GM23248 (cell line): ENCODE data around the gene C1QL2. TPM values are rescaled to one million over a fixed set of nuclear protein-coding genes. Genes with fewer than 3 reads are reported as not detected.

Experiments
- DNase-seq: peaks from one replicate; pipeline ENCODE4 v3.0.0-alpha.2; 2015
- H2AFZ ChIP-seq: fragments of 200-600 bp; sonication (generic); 2 replicates; pipeline ENCODE4 v1.6.1; 2016; ENCODE audit warnings: antibody characterized with exemption
- H3F3A ChIP-seq: fragments of 200-600 bp; sonication (generic); 2 replicates; pipeline ENCODE4 v1.6.1; 2016; ENCODE audit warnings: mild to moderate bottlenecking, antibody characterized with exemption, mixed run types; ENCODE audit not compliant: insufficient read depth
- H3K27ac ChIP-seq: fragments of 200-600 bp; sonication (generic); 2 replicates; pipeline ENCODE4 v1.5.1; 2016; ENCODE audit warnings: mild to moderate bottlenecking
- H3K27me3 ChIP-seq: fragments of 200-600 bp; sonication (generic); replicated peaks from 2 replicates; pipeline ENCODE4 v1.6.1; 2016; ENCODE audit warnings: mild to moderate bottlenecking; ENCODE audit not compliant: insufficient read depth
- H3K36me3 ChIP-seq: fragments of 200-600 bp; sonication (generic); 2 replicates; pipeline ENCODE4 v1.6.1; 2016; ENCODE audit warnings: low read depth, mild to moderate bottlenecking
- H3K4me1 ChIP-seq: fragments of 200-600 bp; sonication (generic); 2 replicates; pipeline ENCODE4 v1.6.1; 2016; ENCODE audit warnings: mild to moderate bottlenecking; ENCODE audit not compliant: insufficient read depth
- H3K4me2 ChIP-seq: fragments of 200-600 bp; sonication (generic); one replicate; pipeline ENCODE4 v1.6.1; 2016; ENCODE audit warnings: mild to moderate bottlenecking; ENCODE audit not compliant: unreplicated experiment
- H3K4me3 ChIP-seq: fragments of 200-600 bp; sonication (generic); 2 replicates; pipeline ENCODE4 v1.5.1; 2016; ENCODE audit warnings: mild to moderate bottlenecking
- H3K79me2 ChIP-seq: fragments of 200-600 bp; sonication (generic); 2 replicates; pipeline ENCODE4 v1.6.1; 2016; ENCODE audit warnings: mild to moderate bottlenecking; ENCODE audit not compliant: insufficient read depth
- H3K9ac ChIP-seq: fragments of 200-600 bp; sonication (generic); 2 replicates; pipeline ENCODE4 v1.6.1; 2016; ENCODE audit warnings: mild to moderate bottlenecking
- H3K9me2 ChIP-seq: fragments of 200-600 bp; sonication (generic); 2 replicates; pipeline ENCODE4 v1.6.1; 2016; ENCODE audit warnings: mixed run types, mild to moderate bottlenecking, moderate library complexity; ENCODE audit not compliant: insufficient read depth
- H3K9me3 ChIP-seq: fragments of 200-600 bp; sonication (generic); one replicate; pipeline ENCODE4 v1.6.1; 2017; ENCODE audit warnings: low read depth
- H4K20me1 ChIP-seq: fragments of 200-600 bp; sonication (generic); 2 replicates; pipeline ENCODE4 v1.6.0; 2016; ENCODE audit not compliant: insufficient read depth
- EZH2 ChIP-seq: fragments of 200-600 bp; sonication (generic); IDR thresholded peaks from 2 replicates; pipeline ENCODE4 v1.6.1; 2018; ENCODE audit warnings: antibody characterized with exemption, mild to moderate bottlenecking; ENCODE audit not compliant: insufficient read depth, poor library complexity, severe bottlenecking
- EZH2phosphoT487 ChIP-seq: fragments of 200-600 bp; sonication (generic); IDR thresholded peaks from 2 replicates; pipeline ENCODE4 v1.6.1; 2018; ENCODE audit warnings: antibody characterized with exemption, moderate library complexity, mild to moderate bottlenecking, low read depth; ENCODE audit not compliant: insufficient read depth
- WGBS, 2 experiments: methylation state at CpG; one replicate each; pipeline ENCODE4 v1.1.6; 2015 to 2017; ENCODE audit warnings: low lambda C conversion rate in 2 of 2, low coverage in 1 of 2; ENCODE audit errors: missing lambda C conversion rate in 2 of 2; 5-methylcytosine and 5-hydroxymethylcytosine counted together
- in situ Hi-C: fragments of 300-500 bp; cut with MboI; formaldehyde crosslinking; loops from 2 replicates; pipeline ENCODE4 v1.15.0; 2020
- polyA plus RNA-seq: library from polyadenylated mRNA; unstranded; fragments of >200 nt; fragmentation: Nextera tagmentation; extraction: Ambion mirVana; gene quantifications from 2 replicates; pipeline ENCODE4 v1.2.1, GENCODE V29; 2016
- total RNA-seq: library from RNA; depleted of rRNA; stranded (reverse); fragments of >200 nt; shearing (Covaris generic); gene quantifications from 2 replicates; pipeline ENCODE4 v1.2.3, GENCODE V29; 2014

The C1QL2 gene
- total and polyA plus RNA-seq, 2 experiments from 2014 or later, result not detected

DNA sequence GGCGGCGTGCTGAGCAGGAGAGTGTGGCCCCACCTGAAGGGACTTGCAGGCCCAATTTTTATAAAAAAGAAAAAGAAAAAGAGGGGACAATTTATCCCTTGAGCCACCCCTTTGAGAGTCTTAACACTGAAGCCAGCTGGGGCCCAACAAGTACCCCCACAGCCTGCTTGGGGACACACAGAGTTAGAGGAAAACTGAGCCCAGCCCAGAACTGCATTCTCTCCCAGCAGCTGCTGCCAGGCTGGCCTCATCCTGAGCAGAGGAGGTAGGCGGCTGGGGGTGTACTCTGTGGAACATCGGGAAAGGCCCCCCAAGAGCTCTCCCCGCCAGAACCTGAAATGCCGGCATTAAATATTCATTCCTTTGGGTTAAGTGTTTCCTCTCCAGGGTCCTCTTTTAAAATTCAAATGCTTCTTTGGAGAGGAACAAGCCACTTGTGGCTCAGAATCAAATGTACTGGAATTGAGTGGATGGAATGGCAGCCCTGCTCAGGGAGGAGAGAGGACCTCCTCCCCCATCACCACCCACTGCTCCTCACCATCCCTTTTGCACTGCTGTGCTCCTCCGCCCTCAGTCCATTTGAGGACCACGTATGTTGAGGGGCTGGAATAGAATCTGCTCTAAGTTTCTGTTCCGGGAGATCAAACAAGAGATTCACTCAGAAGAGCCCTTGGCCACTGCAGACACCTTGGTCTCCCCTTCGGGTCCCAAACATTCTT is 45.6 kb downstream of the C1QL2 start:
- no peak overlapping the region for H3K27ac ChIP-seq
- TF ChIP-seq EZH2phosphoT487, result no peak
- TF ChIP-seq EZH2, result no peak
- H3K36me3 ChIP-seq, result no peaks in the 10 kb centered on the region
- no peaks in the 10 kb centered on the region for H3K79me2 ChIP-seq
- no peaks in the 10 kb centered on the region for H3K4me1 ChIP-seq
- H2AFZ ChIP-seq, result no peak overlapping the region
- H3K9ac ChIP-seq, result no peak overlapping the region
- H3K4me3 ChIP-seq, result no peak overlapping the region
- no peaks in the 10 kb centered on the region for H3K9me3 ChIP-seq
- H3F3A ChIP-seq, result no peaks in the 10 kb centered on the region
- no peak for DNase-seq
- H3K4me2 ChIP-seq, result no peak overlapping the region
- in situ Hi-C loops, result no loop called here
- WGBS, 2 experiments, result 14 to 17% methylated on average over 10 of the region's 10 CpGs
- H3K27me3 ChIP-seq, result peaks cover 12% of the 10 kb centered on the region
- H4K20me1 ChIP-seq, result no peaks in the 10 kb centered on the region
- H3K9me2 ChIP-seq, result no peaks in the 10 kb centered on the region

- no peak overlapping the region for H3K4me3 ChIP-seq
- in situ Hi-C loops, result no loop called here
- H3F3A ChIP-seq, result no peaks in the 10 kb centered on the region
- no peak overlapping the region for H2AFZ ChIP-seq
- no peak overlapping the region for H3K9ac ChIP-seq
- H3K36me3 ChIP-seq, result no peaks in the 10 kb centered on the region
- H4K20me1 ChIP-seq, result no peaks in the 10 kb centered on the region
- H3K4me1 ChIP-seq, result no peaks in the 10 kb centered on the region
- WGBS, 2 experiments, result 30 to 41% methylated on average over 3 of the region's 3 CpGs
- H3K4me2 ChIP-seq, result no peak overlapping the region
- H3K9me3 ChIP-seq, result no peaks in the 10 kb centered on the region
- peaks cover 12% of the 10 kb centered on the region for H3K27me3 ChIP-seq
- H3K79me2 ChIP-seq, result no peaks in the 10 kb centered on the region
- no peak for DNase-seq
- no peaks in the 10 kb centered on the region for H3K9me2 ChIP-seq
- TF ChIP-seq EZH2phosphoT487, result no peak
- no peak for TF ChIP-seq EZH2
- no peak overlapping the region for H3K27ac ChIP-seq
Observed at GRCh38 chr2:119112230-119112629, 46.3 kb downstream of the C1QL2 start.

DNA sequence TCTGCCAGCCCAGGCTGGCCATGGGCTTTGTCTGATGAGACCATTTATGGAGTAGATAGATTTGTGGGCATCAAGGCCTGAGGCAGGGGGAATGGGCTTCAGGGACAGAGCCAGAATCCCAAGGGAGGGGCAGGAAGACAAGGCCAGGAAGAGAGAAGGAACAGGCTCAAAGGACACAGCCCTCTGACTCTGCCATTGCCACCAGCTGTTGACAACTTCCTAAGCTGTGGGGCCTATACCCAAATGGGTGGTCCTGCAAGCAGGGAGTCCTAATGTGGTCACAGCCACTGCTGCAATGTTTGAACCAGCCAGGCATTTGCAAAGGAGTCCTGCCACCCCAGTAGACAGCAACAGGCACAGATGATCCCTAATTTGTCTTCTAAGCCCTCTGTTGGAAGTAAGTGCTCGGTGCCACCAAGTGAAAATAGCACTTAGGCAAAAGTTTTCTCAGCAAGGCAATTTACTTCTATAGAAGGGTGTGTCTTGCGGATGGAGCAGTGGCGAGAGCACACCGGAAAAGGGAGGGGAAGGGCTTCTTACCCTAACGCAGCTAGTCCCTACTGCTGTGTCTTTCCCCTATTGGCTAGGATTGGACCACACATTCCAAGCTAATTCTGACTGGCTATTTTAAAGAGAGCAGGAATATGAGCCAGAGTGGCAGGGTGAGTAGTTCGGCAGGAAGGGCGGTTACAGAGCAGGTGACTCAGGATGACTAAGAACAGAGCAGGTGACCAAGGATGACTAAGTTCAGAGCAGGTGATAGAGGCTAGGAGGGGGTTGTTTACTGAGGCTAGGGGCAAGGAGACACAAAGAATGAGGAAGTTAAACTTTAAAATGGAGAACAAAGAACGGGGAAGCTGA is 47.2 kb downstream of the C1QL2 start:
- Histone ChIP-seq H3K9me2 (no peaks in the 10 kb centered on the region), H3K27ac (no peak overlapping the region), H3K4me2 (no peak overlapping the region), H3K9ac (no peak overlapping the region), H3K36me3 (no peaks in the 10 kb centered on the region), H3K9me3 (no peaks in the 10 kb centered on the region), H2AFZ (no peak overlapping the region), H3F3A (no peaks in the 10 kb centered on the region), H3K27me3 (peaks cover 12% of the 10 kb centered on the region), H3K4me1 (no peaks in the 10 kb centered on the region), H4K20me1 (no peaks in the 10 kb centered on the region), H3K4me3 (no peak overlapping the region), H3K79me2 (no peaks in the 10 kb centered on the region)
- in situ Hi-C loops, result no loop called here
- WGBS, 2 experiments, result 70 to 75% methylated on average over 8 of the region's 8 CpGs
- DNase-seq, result no peak
- TF ChIP-seq EZH2phosphoT487 (no peak), EZH2 (no peak)

- no peaks in the 10 kb centered on the region; the same call in 1 of the 2 replicates for H3K27me3 ChIP-seq
- H3K4me3 ChIP-seq, result no peak overlapping the region
- no peaks in the 10 kb centered on the region for H3K9me3 ChIP-seq
- H3K27ac ChIP-seq, result no peak overlapping the region
- no peaks in the 10 kb centered on the region for H3K79me2 ChIP-seq
- no peaks in the 10 kb centered on the region for H3F3A ChIP-seq
- WGBS, 2 experiments, result 17 to 19% methylated on average over 3 of the region's 3 CpGs
- no peaks in the 10 kb centered on the region for H4K20me1 ChIP-seq
- no peak overlapping the region for H3K4me2 ChIP-seq
- peak; percentile 20 for DNase-seq
- H2AFZ ChIP-seq, result no peak overlapping the region
- no peaks in the 10 kb centered on the region for H3K9me2 ChIP-seq
- H3K9ac ChIP-seq, result no peak overlapping the region
- H3K4me1 ChIP-seq, result no peaks in the 10 kb centered on the region
- in situ Hi-C loops, result no loop called here
- no peak for TF ChIP-seq EZH2phosphoT487
- no peak for TF ChIP-seq EZH2
- H3K36me3 ChIP-seq, result no peaks in the 10 kb centered on the region
Observed at GRCh38 chr2:119109866-119110265, 48.7 kb downstream of the C1QL2 start.
